Measurements from ENCODE around the gene ATP5ME.

The ATP5ME gene

GRCh38 chr4:622996-623913, 50.8 kb downstream of the ATP5ME start:
- DNase-seq (ENCODE audit: low read depth in 2 of 3, low spot score in 1 of 3) = no peak
